Measurements from ENCODE around the gene OCA2. TPM values are rescaled to one million over a fixed set of nuclear protein-coding genes. Genes with fewer than 3 reads are reported as not detected.

The OCA2 gene
- total and polyA plus RNA-seq, 2 donors from 2014 or later = 0.45 to 2.5 TPM

DNA sequence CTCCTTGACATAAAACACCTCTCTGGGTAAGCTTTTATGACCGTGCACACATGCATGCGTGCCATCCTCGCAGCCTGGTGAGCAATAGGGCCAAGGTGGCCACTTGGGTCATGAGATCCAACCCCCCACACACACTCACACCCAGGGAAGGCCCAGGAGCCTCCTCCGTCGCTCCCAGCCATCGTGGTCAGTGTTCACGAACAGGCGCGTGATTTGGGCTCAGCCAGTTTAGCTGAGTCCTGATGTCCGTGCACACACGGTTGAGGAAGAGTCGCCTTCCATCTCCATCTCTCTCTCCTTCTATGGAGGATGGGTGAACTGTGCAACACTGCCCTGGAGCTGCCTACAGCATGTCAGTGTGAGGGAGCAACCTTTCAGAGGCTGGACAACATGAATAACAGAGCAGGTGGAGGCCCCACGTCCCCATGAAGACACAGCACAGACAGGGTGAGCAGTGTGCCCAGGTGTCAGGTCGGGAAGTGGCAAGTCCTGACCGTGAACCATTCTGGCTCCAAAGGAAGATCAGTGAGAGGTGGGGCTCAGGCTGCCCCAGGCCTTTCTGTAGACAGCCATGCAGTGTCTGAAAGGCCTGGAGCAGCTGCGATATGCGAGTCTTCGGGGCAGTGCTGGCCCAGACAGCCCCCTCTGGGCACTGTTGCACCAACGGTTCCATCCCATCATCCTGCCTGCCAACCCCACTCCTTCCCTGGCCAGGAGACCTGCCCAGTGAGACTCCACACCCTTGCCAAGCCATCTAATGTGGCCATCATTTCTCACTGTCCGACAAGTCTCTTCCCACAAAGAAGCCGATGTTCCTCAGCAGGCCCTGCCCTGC is 253.4 kb downstream of the OCA2 start:
- no peak for DNase-seq
- intact Hi-C loops (cut with DNase I) = no loop called here
- no peaks in the 10 kb centered on the region for H3K4me1 ChIP-seq (ENCODE audit: control insufficient read depth in 2 of 3, insufficient read depth in 2 of 3, low read depth in 1 of 3, low read length in 3 of 3)
- no peak for FAIRE-seq
- TF ChIP-seq, protein P1, sequence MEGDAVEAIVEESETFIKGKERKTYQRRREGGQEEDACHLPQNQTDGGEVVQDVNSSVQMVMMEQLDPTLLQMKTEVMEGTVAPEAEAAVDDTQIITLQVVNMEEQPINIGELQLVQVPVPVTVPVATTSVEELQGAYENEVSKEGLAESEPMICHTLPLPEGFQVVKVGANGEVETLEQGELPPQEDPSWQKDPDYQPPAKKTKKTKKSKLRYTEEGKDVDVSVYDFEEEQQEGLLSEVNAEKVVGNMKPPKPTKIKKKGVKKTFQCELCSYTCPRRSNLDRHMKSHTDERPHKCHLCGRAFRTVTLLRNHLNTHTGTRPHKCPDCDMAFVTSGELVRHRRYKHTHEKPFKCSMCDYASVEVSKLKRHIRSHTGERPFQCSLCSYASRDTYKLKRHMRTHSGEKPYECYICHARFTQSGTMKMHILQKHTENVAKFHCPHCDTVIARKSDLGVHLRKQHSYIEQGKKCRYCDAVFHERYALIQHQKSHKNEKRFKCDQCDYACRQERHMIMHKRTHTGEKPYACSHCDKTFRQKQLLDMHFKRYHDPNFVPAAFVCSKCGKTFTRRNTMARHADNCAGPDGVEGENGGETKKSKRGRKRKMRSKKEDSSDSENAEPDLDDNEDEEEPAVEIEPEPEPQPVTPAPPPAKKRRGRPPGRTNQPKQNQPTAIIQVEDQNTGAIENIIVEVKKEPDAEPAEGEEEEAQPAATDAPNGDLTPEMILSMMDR (IDR thresholded peaks at IDR 0.05; ENCODE audit: borderline replicate concordance, extremely low read depth, insufficient read depth) = no peak
- no peaks in the 10 kb centered on the region for H3K36me3 ChIP-seq (ENCODE audit: control insufficient read depth in 2 of 3, insufficient read depth in 3 of 3, low read length in 3 of 3)
- H3K27me3 ChIP-seq (ENCODE audit: control insufficient read depth, insufficient read depth, low read length) = no peaks in the 10 kb centered on the region
- no peak overlapping the region for H3K27ac ChIP-seq (ENCODE audit: low read depth in 2 of 2, low read length in 2 of 2)
- H3K4me3 ChIP-seq (ENCODE audit: low read length in 3 of 3) = no peak overlapping the region
- H3K9me3 ChIP-seq (ENCODE audit: control insufficient read depth in 2 of 3, insufficient read depth in 1 of 3, low read length in 3 of 3) = no peaks in the 10 kb centered on the region
- no peak overlapping the region for H3K9ac ChIP-seq (ENCODE audit: low read length in 3 of 3)

DNA sequence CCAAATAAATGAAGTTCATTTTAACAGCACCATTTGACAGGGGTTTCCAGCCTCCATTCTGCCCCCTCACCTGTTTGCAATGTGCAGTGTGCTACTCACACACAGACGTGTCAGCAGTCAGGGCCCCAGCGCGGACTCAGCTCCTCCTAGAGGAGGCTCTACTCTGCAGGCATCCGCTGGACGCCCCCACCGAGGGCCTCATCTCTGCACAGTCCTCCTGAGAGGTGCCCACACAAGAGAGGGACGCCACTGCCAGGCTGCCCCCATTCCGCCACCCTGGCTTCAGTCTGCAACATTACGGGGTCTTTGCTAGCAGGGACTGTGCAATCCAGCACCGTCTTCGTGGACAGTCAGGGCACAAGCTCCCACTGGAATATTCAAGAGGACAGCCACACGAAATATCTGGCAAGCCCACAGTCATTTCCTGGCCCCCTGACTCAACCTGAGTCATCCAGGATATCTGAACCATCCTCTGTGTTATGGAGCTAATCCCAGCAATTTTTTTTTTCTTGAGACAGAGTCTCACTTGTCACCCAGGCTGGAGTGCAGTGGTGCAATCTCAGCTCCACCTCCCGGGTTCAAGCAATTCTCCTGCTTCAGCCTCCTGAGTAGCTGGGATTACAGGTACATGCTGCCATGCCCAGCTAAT is 255.0 kb downstream of the OCA2 start:
- Histone ChIP-seq H3K9ac (ENCODE audit: low read length in 3 of 3) (no peak overlapping the region), H3K4me1 (ENCODE audit: control insufficient read depth in 2 of 3, insufficient read depth in 2 of 3, low read depth in 1 of 3, low read length in 3 of 3) (no peaks in the 10 kb centered on the region), H3K4me3 (ENCODE audit: low read length in 3 of 3) (no peak overlapping the region), H3K9me3 (ENCODE audit: control insufficient read depth in 2 of 3, insufficient read depth in 1 of 3, low read length in 3 of 3) (no peaks in the 10 kb centered on the region), H3K36me3 (ENCODE audit: control insufficient read depth in 2 of 3, insufficient read depth in 3 of 3, low read length in 3 of 3) (no peaks in the 10 kb centered on the region), H3K27me3 (ENCODE audit: control insufficient read depth, insufficient read depth, low read length) (no peaks in the 10 kb centered on the region), H3K27ac (ENCODE audit: low read depth in 2 of 2, low read length in 2 of 2) (no peak overlapping the region)
- TF ChIP-seq, protein P1 (IDR thresholded peaks at IDR 0.05; ENCODE audit: borderline replicate concordance, extremely low read depth, insufficient read depth) = no peak
- DNase-seq (no peak), FAIRE-seq (no peak)
- intact Hi-C loops (cut with DNase I) = no loop called here

DNA sequence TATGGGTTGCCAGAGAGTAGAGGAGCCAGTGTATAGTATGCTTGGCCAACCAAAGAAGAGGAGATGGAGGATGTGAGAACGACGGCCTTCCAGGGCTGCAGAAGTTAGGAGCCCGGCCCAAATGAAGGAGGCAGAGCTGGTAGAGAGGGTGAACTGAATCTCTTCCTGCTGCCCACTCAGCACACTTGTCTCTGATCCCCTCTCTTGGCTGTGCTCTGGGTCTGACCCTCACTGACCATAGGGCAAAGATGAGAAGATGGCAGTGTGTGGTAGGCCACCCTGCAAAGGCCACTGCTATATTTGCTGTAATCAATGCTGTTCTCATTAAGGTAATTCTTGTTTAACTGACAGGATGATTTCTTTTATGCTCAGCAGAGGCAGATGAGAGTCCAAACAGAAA is 256.0 kb downstream of the OCA2 start:
- Histone ChIP-seq H3K27me3 (ENCODE audit: control insufficient read depth, insufficient read depth, low read length) (no peaks in the 10 kb centered on the region), H3K9ac (ENCODE audit: low read length in 3 of 3) (no peak overlapping the region), H3K27ac (ENCODE audit: low read depth in 2 of 2, low read length in 2 of 2) (no peak overlapping the region), H3K4me1 (ENCODE audit: control insufficient read depth in 2 of 3, insufficient read depth in 2 of 3, low read depth in 1 of 3, low read length in 3 of 3) (no peaks in the 10 kb centered on the region), H3K36me3 (ENCODE audit: control insufficient read depth in 2 of 3, insufficient read depth in 3 of 3, low read length in 3 of 3) (no peaks in the 10 kb centered on the region), H3K4me3 (ENCODE audit: low read length in 3 of 3) (no peak overlapping the region), H3K9me3 (ENCODE audit: control insufficient read depth in 2 of 3, insufficient read depth in 1 of 3, low read length in 3 of 3) (no peaks in the 10 kb centered on the region)
- intact Hi-C loops (cut with DNase I) = no loop called here
- FAIRE-seq (no peak), DNase-seq (no peak)
- TF ChIP-seq, protein P1 (IDR thresholded peaks at IDR 0.05; ENCODE audit: borderline replicate concordance, extremely low read depth, insufficient read depth) = no peak
